Measurements from ENCODE around the gene MGAT5.

The MGAT5 gene

DNA sequence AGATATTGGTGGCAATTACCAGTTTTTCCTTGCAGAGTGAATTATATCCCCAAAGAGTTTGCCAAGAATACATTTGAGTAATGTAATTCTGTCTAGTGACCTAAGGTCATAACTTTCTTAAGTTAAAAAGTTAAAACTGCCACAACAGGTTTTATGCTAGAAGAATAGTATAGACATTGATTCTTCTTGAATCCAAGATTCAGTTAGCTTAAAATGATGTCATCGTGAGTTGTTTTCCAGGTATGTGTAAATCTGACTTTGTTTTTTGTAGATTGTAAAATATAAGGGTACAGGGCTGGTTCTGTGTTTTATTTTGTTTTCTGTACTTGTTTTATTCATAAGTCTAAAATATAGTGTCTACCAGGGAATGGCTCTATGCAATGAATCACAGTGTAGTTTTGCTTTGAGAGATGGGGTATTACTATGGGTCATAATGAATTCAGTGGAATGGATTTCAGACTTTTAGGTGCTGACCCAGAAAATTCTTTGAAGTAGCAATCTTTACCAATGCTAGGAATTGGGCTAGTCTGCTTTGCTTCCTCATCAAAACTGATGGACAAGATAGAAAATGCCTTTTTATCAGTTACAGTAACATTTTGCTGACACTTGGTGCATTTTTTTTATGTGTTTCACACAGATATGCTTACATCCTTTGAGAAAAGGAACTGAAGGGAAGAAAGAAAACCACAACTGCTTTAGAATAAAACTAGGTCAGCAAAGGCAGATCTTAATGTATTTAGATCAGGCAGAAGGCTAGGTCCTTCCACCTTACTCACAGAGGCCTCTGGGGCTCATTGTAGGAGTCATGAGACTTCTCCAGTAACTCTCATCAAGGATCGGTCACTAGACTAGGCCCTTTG lies 20.8 kb upstream of the MGAT5 start:
- TF ChIP-seq, protein P1, sequence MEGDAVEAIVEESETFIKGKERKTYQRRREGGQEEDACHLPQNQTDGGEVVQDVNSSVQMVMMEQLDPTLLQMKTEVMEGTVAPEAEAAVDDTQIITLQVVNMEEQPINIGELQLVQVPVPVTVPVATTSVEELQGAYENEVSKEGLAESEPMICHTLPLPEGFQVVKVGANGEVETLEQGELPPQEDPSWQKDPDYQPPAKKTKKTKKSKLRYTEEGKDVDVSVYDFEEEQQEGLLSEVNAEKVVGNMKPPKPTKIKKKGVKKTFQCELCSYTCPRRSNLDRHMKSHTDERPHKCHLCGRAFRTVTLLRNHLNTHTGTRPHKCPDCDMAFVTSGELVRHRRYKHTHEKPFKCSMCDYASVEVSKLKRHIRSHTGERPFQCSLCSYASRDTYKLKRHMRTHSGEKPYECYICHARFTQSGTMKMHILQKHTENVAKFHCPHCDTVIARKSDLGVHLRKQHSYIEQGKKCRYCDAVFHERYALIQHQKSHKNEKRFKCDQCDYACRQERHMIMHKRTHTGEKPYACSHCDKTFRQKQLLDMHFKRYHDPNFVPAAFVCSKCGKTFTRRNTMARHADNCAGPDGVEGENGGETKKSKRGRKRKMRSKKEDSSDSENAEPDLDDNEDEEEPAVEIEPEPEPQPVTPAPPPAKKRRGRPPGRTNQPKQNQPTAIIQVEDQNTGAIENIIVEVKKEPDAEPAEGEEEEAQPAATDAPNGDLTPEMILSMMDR (IDR thresholded peaks at IDR 0.05; ENCODE audit: control extremely low read depth, extremely low read depth, low read depth, missing control alignments), result no peak
- no peak for DNase-seq (ENCODE audit: extremely low spot score)
- POLR2A ChIA-PET, result no interaction called here
- CTCF ChIA-PET, result interaction anchor here (1.3 to 13.2 kb wide), 3 partner anchors 11 to 180 kb away, joined by 3 to 126 read pairs (median 9); no protein-coding TSS in a partner anchor

DNA sequence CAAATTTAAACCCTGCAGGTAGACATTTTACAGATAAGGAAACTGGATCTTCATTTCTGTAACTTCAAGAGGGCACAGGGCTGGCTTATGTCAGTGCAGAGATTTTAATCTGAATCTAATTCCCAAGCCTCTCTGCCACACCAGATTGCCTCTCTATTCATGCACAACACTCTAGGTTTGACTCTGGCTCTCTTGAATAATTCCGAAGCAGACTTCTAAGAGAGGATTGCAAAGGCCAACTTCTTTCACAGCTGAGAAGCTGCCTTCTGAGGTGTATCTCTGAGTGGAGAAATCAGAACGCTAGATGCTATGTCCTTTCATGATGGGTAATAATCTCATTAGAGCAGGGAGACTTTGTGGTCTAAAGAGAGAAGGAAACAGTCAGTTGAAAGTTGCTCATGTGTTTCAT lies 20.1 kb upstream of the MGAT5 start:
- ChIA-PET POLR2A (no interaction called here), CTCF (interaction anchor here (1.3 to 13.2 kb wide), 5 partner anchors 10 to 179 kb away, joined by 5 to 126 read pairs (median 10); no protein-coding TSS in a partner anchor)
- TF ChIP-seq, protein P1 (IDR thresholded peaks at IDR 0.05; ENCODE audit: control extremely low read depth, extremely low read depth, low read depth, missing control alignments), result no peak
- peak; percentile 32 for DNase-seq (ENCODE audit: extremely low spot score)

DNA sequence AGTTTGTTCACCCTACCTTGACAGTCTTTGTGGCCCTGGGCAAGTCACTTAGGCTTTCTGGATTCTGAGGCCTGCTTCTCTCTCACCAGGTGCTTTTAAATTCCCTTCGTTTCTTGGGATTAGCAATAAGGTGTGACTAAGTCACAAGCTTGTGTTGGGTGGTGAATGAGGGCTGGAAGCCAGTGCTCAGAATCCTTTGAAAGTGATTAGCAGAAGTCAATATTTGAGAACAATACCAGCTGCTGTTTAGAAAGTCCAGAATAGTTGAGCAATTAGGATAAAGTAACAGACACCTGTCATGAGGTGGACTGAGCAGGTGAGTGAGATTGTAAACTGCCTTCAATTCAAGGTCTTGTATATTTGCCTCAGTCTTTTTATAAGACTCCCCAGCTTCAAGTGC lies 19.3 kb upstream of the MGAT5 start:
- TF ChIP-seq, protein P1 (IDR thresholded peaks at IDR 0.05; ENCODE audit: control extremely low read depth, extremely low read depth, low read depth, missing control alignments), result no peak
- ChIA-PET POLR2A (interaction anchor here (0.7 kb wide), 1 partner anchor 64 kb away, joined by 3 read pairs; no protein-coding TSS in a partner anchor), CTCF (interaction anchor here (1.2 to 13.2 kb wide), 9 partner anchors 8 to 178 kb away, joined by 3 to 126 read pairs (median 9); partner anchors contain the start of gene MGAT5)
- DNase-seq (ENCODE audit: extremely low spot score), result no peak

DNA sequence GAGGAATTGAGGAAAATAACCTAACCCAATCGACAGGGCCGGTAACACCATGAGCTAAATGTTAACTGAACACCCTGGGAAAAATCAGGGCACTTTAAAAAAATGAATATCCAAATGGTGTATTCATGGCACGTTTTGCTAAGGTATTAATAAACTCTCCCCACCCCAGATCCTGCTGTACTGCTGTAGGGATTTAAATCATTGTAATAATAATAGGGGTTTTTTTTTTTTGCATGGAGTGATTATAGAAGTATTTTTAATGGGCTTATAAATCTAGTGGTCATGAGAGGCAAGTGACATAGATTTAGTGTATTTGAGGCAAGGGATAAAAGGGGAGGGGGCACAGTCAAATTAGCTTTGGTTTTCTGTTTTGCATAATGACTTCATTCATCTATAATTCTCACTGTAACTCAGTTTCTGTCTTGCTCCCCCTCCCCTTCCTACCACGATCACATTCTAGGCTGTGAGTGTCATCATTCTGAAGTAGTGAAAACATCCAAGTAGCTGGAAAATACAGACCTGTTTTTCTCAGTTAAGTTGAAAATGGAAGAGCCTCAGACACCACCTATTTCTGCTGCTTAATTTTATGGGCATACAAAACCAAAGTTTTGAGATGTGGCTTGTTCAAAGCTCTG lies 18.2 kb upstream of the MGAT5 start:
- ChIA-PET CTCF (interaction anchor here (1.2 to 13.2 kb wide), 8 partner anchors 9 to 177 kb away, joined by 3 to 126 read pairs (median 10); partner anchors contain the start of gene MGAT5), POLR2A (no interaction called here)
- TF ChIP-seq, protein P1 (IDR thresholded peaks at IDR 0.05; ENCODE audit: control extremely low read depth, extremely low read depth, low read depth, missing control alignments), result no peak
- DNase-seq (ENCODE audit: extremely low spot score), result no peak

DNA sequence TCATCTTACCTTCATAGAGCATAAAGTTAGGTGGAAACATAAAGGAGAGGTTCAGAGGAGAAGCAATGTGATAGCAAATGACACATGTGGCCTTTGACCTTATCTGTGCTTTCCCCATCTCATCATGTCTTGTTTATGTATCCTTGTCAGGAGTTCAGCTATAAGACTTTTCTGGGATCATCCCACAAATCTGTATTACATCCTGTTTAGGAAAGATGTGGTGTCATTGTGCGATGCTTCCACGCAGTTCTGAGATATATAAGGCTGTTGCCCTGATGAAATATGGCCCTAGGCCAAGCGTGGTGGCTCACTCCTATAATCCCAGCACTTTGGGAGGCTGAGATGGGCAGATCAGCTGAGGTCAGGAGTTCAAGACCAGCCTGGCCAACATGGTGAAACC lies 15.5 kb upstream of the MGAT5 start:
- DNase-seq (ENCODE audit: extremely low spot score), result no peak
- TF ChIP-seq, protein P1 (IDR thresholded peaks at IDR 0.05; ENCODE audit: control extremely low read depth, extremely low read depth, low read depth, missing control alignments), result no peak
- POLR2A ChIA-PET, result no interaction called here
- CTCF ChIA-PET, result interaction anchor here (1.2 to 2.1 kb wide), 4 partner anchors 13 to 174 kb away, joined by 3 to 5 read pairs (median 4); no protein-coding TSS in a partner anchor

DNA sequence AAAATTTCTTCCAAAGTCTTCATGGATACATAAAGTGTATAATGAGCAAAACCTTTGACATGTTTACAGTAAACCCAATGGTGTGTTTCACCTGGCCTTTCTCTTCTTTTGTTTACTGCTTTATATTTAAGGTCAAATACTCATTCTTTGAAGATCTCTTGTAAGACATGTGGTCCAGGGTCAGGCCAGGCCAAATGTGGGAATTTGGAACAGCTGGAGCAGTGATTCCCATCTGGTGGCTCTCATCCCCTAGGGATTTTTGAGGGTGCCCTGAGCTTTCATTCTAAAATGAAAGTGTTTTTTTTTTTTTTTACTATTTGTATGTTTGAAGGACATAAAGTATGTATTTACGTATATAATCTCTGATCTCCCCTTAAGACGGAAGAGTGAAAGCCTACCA lies 13.8 kb upstream of the MGAT5 start:
- CTCF ChIA-PET, result interaction anchor here (0.8 to 2.4 kb wide), 12 partner anchors 8 to 172 kb away, joined by 3 to 7 read pairs (median 4); no protein-coding TSS in a partner anchor
- POLR2A ChIA-PET, result no interaction called here
- no peak for DNase-seq (ENCODE audit: extremely low spot score)
- TF ChIP-seq, protein P1 (IDR thresholded peaks at IDR 0.05; ENCODE audit: control extremely low read depth, extremely low read depth, low read depth, missing control alignments), result no peak

All from GM10248 (cell line).